GM19372 (cell line): ENCODE measurements around the gene SAE1.
A peak's percentile ranks its signal among the peaks of the same experiment; 100 is the strongest.

Source experiments
- ATAC-seq: cut with Tn5 transposase; IDR thresholded peaks from one replicate; pipeline ENCODE4 v1.9.1; 2021; ENCODE audit warnings: mild to moderate bottlenecking, low read depth, moderate library complexity; ENCODE audit not compliant: unreplicated experiment

The SAE1 gene

GRCh38 chr19:47157431-47158321 lies 27.0 kb downstream of the SAE1 start:
- no peak for ATAC-seq

GRCh38 chr19:47158367-47158791 lies 27.7 kb downstream of the SAE1 start:
- ATAC-seq: no peak

- ATAC-seq: no peak
Observed at GRCh38 chr19:47158879-47159503, 28.4 kb downstream of the SAE1 start.

- no peak for ATAC-seq
Observed at GRCh38 chr19:47161876-47162489, 31.3 kb downstream of the SAE1 start.

- no peak for ATAC-seq
Observed at GRCh38 chr19:47168065-47168464, 37.4 kb downstream of the SAE1 start.

GRCh38 chr19:47172666-47173455 lies 42.2 kb downstream of the SAE1 start:
- no peak for ATAC-seq

- ATAC-seq: no peak
Observed at GRCh38 chr19:47176071-47176626, 45.5 kb downstream of the SAE1 start.

GRCh38 chr19:47176627-47177090 lies 46.0 kb downstream of the SAE1 start:
- ATAC-seq: no peak

- ATAC-seq: no peak
Observed at GRCh38 chr19:47179653-47180310, 49.1 kb downstream of the SAE1 start.

GRCh38 chr19:47183601-47184000 lies 53.0 kb downstream of the SAE1 start:
- no peak for ATAC-seq

- ATAC-seq: peak; percentile 79
Observed at GRCh38 chr19:47186446-47187334, 56.1 kb downstream of the SAE1 start.

GRCh38 chr19:47187335-47187655 lies 56.7 kb downstream of the SAE1 start:
- ATAC-seq: no peak

- no peak for ATAC-seq
Observed at GRCh38 chr19:47187797-47188196, 57.2 kb downstream of the SAE1 start.

- no peak for ATAC-seq
Observed at GRCh38 chr19:47188507-47189033, 57.9 kb downstream of the SAE1 start.

- ATAC-seq: no peak
Observed at GRCh38 chr19:47190167-47190727, 59.6 kb downstream of the SAE1 start.

GRCh38 chr19:47195434-47195833 lies 64.8 kb downstream of the SAE1 start:
- no peak for ATAC-seq

GRCh38 chr19:47197141-47197540 lies 66.5 kb downstream of the SAE1 start:
- ATAC-seq: no peak

GRCh38 chr19:47200530-47200929 lies 69.9 kb downstream of the SAE1 start:
- ATAC-seq: no peak
